IPS-NIHi7 (cell line): ENCODE measurements around the gene AGL.
A peak's percentile ranks its signal among the peaks of the same experiment; 100 is the strongest.
"Not testable (repeated sequence)": the region's sequence is repeated elsewhere in the genome, so short reads cannot be mapped to it uniquely, and the experiment has no call there.

ENCODE experiments used
- DNase-seq: peaks from one replicate; pipeline ENCODE4 v3.0.0; 2012; ENCODE audit warnings: mixed read lengths; ENCODE audit errors: extremely low spot score

AGL gene

DNA sequence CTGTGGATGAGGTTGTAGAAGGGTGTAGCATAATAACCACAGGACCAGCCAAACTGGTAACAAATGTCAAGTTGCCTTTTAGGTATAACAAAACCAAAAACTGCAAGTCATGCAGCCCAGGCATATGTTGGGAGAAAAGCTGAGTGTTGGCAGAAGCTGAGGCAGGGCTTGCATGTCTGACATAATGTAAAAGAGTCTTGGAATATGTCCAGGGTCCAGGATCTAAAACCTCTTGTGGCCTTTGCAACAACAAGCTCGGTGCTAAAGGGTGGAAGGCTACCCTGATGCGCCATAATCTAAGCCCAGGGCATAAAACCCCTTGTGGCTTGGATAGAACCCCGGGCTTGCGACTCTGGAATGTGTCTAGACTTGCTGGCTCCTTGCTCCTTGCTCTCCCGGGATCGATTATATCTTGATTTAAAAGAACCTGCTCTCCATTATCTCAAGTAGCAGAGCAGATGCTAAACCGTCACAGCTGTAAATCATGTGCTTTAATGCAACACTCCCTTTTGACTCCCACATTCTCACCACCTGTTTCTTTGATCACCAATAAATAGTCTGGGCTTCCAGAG is 93.1 kb downstream of the AGL start:
- no peak for DNase-seq

GRCh38 chr1:99944192-99944591 is 94.0 kb downstream of the AGL start:
- no peak for DNase-seq

GRCh38 chr1:99945174-99945573 is 95.0 kb downstream of the AGL start:
- no peak for DNase-seq

DNA sequence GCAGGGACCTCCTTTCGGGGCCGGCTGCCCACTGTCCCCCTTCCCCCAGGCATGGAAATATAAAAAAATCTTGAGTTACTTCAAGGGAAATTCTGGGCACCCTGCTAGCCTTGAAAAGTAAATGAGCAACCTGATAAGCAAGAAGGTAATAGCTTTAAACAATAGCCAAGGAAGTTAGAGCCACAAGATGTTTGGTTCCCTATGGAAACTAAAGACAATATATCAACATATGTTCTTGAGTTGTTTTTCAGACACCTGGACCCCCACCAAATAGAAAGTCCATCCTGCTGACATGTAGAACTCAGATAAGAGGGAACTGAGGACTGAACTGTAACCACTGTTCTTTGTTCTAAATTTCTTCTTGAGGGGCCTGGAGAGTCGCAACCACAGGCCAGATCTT is 100.3 kb downstream of the AGL start:
- DNase-seq: no peak

- DNase-seq: no peak
Observed at GRCh38 chr1:99952522-99952921, 102.4 kb downstream of the AGL start.

DNA sequence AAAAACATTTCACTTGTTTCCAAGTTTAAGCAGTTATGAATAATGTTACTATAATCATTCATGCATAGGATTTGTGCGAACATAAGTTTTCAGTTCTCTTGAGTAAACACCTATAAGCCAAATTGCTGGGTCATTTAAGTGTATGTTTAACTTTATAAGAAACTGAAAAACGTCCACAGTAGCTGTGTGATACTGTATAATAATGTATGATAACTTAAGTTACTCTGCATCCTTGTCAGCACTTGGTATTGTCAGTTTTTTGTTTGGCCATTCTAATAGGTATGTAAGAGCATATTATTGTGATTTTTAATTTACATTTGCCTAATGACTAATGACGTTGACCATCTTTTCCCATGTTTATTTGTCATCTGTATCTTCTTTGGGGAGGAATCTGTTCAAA is 105.2 kb downstream of the AGL start:
- DNase-seq: no peak

DNA sequence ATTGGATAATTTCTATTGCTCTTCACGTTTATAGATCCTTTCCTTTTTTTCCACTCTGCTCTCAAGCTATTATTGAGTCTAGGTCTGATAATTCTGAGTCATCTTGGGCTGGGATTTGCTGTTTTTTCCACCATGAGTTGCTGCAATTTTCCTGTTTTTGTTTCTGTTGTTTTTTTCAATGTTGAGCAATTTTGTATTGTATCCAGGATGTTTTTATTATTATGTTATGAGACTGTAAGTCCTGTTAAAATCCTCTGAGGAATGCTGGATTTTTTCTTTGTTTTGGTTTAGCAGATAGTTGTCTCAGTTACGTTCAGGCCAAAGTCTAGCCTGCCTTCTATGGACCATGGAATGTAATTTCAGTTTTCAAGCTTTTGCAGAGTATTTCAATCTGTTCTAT is 106.6 kb downstream of the AGL start:
- no peak for DNase-seq

DNA sequence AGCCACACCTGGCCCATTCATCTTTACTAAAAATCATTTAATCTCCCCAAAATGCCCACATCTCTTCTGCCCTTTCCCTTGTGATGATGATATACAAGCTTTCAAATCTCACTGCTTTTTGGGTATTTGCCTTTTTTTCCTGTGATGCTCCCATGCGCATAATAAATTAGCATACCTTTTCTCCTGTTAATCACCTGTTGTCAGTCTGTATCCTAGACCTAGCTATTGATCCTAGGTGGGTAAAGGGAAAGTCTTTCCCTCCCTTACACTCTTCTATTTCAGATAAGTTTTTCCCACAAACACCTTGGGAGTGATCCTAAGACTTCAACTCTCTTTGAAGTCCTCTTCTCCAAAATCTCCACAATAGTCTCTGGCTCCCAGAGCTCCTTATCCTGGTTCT is 107.7 kb downstream of the AGL start:
- peak; percentile 14 for DNase-seq

DNA sequence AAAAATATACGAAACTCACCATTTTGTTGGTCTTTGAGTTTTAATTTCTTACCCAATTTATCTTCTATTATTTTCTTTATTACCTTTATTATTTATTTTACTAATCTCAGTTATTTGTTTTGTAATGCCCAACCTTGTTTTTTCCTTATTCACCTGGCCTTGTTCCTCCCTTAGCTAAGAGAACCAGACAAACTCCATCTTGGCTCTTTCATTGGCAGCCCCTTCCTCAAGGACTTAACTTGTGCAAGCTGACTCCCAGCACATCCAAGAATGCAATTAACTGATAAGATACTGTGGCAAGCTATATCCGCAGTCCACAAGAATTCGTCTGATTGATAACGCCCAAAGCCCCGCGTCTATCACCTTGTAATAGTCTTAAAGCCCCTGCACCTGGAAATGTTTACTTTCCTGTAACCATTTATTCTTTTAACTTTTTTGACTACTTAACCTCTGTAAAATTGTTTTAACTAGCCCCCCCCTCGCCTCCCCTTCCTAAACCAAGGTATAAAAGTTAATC is 109.1 kb downstream of the AGL start:
- not testable (repeated sequence) for DNase-seq

DNA sequence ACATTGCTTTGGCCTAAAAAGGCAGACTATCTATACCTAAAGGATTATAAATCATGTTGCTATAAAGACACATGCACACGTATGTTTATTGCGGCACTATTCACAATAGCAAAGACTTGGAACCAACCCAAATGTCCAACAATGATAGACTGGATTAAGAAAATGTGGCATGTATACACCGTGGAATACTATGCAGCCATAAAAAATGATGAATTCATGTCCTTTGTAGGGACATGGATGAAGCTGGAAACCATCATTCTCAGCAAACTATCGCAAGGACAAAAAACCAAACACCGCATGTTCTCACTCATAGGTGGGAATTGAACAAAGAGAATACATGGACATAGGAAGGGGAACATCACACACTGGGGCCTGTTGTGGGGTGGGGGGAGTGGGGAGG is 110.1 kb downstream of the AGL start:
- not testable (repeated sequence) for DNase-seq

GRCh38 chr1:99963041-99963795 is 113.1 kb downstream of the AGL start:
- no peak for DNase-seq

- DNase-seq: peak; percentile 14
Observed at GRCh38 chr1:99964806-99965205, 114.6 kb downstream of the AGL start.

DNA sequence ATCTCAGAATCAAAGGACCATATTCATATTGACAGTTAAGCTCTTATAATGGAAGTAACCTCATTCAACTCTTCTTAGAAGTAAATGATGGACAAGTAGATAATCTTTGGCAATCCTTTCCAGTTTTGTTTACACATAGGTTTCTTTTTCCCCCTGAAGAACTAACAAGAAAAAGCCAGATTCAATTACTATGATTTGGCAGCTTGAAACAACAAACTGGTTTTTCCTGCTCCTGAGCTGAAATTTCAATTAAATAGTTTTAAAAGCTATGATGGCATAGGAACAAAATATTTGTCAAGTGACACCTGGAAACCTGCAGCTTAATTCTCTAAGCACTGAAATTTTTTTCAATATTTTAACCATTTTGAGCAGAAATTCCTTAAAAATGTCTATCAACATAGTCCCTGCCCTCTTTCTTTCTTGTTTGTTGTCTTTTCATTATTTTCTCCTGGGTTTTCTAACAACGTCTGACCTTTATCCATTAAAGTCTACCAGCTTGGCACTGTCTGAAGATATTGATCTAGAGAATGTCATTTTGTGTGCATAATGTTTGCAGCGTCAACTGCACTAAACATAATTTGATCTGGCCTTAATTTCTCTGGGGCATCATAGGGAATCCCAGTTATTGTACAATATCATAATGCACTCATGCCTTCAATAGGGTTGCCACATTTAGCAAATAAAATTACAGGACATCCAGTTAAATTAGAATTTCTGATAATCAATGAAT is 115.7 kb downstream of the AGL start:
- DNase-seq: no peak

DNA sequence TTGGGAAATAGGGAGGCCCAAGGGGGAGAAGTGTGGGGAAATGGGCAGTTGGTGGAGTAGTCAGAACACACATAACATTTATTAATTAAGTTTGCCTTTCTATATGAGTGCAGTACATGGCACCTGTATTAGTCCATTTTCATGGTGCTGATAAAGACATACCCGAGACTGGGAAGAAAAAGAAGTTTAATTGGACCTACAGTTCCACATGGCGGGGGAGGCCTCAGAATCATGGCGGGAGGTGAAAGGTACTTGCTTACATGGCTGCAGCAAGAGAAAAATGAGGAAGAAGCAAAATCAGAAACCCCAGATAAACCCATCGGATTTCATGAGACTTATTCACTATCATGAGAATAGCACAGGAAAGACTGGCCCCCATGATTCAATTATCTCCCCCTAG is 118.1 kb downstream of the AGL start:
- no peak for DNase-seq

GRCh38 chr1:99969260-99969728 is 119.1 kb downstream of the AGL start:
- DNase-seq: peak; percentile 15

DNA sequence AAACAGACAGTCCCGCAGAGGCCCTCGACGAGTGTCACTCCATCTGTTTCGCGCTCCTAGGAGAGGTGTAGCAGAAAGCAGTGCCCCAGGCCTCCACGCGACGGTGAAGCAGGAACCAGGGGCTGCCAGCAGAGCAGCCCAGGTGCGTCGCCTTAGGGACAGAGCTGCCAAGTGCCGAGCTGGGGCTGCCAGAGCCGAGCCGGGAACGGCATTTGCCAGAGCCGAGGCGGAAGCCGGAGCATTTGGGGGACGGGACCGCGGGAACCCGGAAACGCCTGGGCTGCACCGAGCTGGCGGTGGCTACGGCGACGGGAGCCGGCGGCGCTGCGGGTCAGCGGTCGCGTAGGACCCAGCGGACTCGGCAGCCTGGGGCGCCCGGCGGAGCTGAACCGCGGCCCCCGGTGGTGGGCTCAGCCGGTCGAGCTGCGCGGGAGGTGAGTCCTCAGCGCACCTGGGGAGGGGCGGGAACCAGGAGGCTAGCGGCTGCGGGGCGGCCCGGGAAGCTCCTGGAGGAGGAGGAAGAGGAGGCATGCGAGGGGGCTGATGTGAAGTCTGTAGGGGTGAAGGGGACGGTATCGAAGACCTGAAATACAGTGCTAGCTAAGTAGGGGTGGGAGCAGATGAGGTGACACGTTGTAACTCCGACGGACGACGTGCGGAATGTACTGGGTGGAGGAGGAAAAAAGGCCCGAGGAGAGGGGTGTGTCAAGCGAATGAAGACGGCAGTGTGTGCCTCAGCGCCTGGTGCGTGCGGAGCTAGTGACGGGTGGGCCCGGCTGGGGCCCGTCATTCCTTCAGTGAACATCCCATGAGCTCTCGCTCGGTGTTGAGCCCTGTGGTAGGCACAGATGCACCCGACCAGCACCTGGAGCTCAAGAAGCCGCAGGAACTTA is 119.8 kb downstream of the AGL start, which contains the start of gene SLC35A3:
TSS of gene SLC35A3 (plus strand) at position 268 of the 893 bp plus-strand sequence. CDS start 23,559 bp downstream, outside the sequence.
- DNase-seq: peak; percentile 91

DNA sequence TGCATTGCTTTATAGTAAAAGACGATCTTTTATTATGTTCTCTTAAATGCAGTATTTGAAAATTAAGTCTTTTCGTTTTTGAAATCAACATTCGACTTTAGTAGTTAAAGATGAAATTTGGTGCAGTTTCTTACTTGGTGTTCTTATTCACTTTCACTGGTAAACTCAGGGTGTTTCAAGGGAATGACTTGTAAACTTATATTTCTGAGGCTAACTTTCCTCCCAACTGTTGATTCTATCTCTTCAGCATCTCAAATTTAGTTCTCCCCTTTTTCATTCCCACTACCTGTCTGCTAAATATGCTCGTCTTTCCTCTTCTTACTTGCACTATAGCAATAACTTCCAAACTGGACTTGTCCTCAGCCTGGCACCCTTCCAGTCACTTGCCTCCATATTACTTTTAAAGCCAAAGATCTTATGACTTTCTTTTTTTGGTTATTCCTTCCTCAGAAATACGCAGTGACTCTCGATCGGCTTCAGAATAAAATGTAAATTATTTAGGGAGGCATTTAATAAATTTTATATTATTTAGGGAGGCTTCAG is 120.6 kb downstream of the AGL start:
- no peak for DNase-seq

DNA sequence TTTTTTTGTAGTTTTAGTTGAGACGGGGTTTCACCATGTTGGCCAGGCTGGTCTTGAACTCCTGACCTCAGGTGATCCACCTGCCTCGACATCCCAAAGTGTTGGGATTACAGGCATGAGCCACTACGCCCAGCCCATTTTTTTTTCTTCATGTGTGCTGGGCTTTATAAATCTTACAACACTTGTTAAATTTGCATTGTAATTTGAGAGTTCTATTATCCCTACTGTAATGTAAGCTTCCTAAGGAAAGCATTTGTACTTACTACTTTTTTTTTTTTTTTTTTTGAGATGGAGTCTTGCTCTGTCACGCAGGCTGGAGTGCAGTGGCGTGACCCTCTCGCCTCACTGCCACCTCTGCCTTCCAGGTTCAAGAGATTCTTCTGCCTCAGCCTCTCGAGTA is 121.9 kb downstream of the AGL start:
- not testable (repeated sequence) for DNase-seq
